AG04449 (cell line): ENCODE measurements around the gene ZNF182.

Experiments used
- CTCF ChIA-PET: fragments of 350-600 bp; formaldehyde crosslinking; extraction: SDS; loops from one replicate; lab custom pipeline; 2021; ENCODE audit warnings: antibody characterized with exemption; lab: Yijun Ruan, JAX
- POLR2A ChIA-PET: fragments of 400-600, 350-600 bp; formaldehyde crosslinking; extraction: SDS; loops from one replicate; lab custom pipeline; 2020; ENCODE audit warnings: antibody characterized with exemption, inconsistent platforms; lab: Yijun Ruan, JAX
- DNase-seq: peaks from one replicate; pipeline ENCODE4 v3.0.0-alpha.2; 2010; ENCODE audit warnings: low read depth, low spot score
- H3K4me3 ChIP-seq: 2 replicates; pipeline ENCODE4 v1.5.1; 2011; ENCODE audit warnings: low read depth, mild to moderate bottlenecking, control low read depth, low read length
- TF ChIP-seq, protein P1 (sequence below): IDR thresholded peaks from one replicate; pipeline ENCODE4 v1.5.1; 2011; ENCODE audit warnings: mild to moderate bottlenecking, moderate library complexity, low read length, control low read depth, inconsistent platforms; ENCODE audit not compliant: insufficient read depth; ENCODE audit errors: missing control alignments

ZNF182 gene

DNA sequence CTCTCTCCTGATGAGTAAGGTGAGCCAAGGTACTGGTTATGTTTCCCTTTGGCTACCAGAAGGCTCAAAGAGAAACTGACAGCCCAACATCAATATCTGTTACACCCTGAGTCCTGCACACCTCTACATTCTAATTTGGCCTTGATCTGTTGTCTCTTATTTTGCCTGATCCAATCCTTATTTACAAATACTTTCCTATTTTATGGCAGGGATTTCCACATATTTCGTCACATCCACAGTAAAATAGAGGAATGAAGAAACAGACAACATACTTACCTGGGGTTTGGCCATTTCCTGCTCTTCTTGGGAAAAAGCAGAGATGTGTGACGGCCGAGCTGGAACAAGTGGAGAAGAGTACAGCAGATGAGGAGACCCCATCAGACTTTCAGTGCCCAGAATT lies 1.5 kb downstream of the ZNF182 start:
- TF ChIP-seq, protein P1, sequence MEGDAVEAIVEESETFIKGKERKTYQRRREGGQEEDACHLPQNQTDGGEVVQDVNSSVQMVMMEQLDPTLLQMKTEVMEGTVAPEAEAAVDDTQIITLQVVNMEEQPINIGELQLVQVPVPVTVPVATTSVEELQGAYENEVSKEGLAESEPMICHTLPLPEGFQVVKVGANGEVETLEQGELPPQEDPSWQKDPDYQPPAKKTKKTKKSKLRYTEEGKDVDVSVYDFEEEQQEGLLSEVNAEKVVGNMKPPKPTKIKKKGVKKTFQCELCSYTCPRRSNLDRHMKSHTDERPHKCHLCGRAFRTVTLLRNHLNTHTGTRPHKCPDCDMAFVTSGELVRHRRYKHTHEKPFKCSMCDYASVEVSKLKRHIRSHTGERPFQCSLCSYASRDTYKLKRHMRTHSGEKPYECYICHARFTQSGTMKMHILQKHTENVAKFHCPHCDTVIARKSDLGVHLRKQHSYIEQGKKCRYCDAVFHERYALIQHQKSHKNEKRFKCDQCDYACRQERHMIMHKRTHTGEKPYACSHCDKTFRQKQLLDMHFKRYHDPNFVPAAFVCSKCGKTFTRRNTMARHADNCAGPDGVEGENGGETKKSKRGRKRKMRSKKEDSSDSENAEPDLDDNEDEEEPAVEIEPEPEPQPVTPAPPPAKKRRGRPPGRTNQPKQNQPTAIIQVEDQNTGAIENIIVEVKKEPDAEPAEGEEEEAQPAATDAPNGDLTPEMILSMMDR, result no peak
- DNase-seq, result no peak
- CTCF ChIA-PET, result no interaction called here
- no peak overlapping the region for H3K4me3 ChIP-seq
- POLR2A ChIA-PET, result no interaction called here

DNA sequence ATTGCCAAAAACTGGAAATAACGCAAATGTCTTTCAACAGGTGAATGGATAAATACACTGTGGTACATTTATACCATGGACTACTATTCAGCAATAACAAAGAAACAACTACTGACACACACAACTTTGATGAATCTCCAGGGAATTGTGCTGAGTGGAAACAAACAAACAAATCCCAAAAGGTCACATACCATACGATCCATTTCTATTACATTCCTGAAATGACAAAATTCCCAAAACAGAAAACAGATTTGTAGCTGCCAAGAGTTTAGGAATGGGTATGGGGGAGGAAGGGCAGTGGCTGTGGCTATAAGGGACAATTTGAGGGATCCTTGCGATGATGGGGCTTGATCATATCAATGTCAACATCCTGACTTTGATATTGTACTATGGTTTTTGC lies 2.5 kb downstream of the ZNF182 start:
- ChIA-PET POLR2A (no interaction called here), CTCF (no interaction called here)
- no peak for DNase-seq
- H3K4me3 ChIP-seq, result no peak overlapping the region
- TF ChIP-seq, protein P1, result no peak

DNA sequence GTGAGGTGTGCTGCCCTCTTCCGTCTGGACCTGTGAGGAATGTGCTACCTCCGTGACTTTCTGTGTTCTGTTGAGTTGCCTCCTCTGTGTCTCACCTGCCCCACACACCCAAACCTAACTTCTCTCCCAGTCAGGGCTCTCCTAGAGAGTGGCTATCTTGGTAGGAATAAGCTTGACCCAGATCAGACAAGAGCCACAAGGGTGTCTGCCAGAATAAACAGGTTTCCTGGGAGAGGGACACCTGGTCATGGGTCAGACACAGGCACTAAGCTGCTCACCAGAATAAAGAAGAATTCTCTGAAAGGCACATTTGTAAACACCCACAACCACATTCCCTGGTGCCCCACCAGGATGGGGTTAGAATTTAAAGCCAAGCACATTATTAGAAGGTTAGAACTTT lies 11.1 kb downstream of the ZNF182 start:
- DNase-seq, result no peak
- ChIA-PET CTCF (no interaction called here), POLR2A (no interaction called here)
- TF ChIP-seq, protein P1, result no peak
- no peak overlapping the region for H3K4me3 ChIP-seq

DNA sequence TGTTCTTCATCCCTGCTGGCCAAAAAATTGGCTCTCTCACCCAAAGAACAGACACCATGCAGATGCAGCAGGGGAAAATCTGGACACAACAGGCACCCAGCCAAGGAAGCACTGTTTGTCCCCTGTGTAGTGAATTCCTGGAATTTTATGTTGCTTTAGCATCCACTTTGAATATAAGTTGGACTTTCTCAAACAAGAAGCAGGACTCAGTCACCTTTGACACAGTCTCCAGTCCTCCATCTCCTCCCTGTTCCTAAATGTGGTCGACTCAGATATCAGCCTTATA lies 11.8 kb downstream of the ZNF182 start:
- no peak for DNase-seq
- ChIA-PET POLR2A (no interaction called here), CTCF (no interaction called here)
- TF ChIP-seq, protein P1, result no peak
- no peak overlapping the region for H3K4me3 ChIP-seq

DNA sequence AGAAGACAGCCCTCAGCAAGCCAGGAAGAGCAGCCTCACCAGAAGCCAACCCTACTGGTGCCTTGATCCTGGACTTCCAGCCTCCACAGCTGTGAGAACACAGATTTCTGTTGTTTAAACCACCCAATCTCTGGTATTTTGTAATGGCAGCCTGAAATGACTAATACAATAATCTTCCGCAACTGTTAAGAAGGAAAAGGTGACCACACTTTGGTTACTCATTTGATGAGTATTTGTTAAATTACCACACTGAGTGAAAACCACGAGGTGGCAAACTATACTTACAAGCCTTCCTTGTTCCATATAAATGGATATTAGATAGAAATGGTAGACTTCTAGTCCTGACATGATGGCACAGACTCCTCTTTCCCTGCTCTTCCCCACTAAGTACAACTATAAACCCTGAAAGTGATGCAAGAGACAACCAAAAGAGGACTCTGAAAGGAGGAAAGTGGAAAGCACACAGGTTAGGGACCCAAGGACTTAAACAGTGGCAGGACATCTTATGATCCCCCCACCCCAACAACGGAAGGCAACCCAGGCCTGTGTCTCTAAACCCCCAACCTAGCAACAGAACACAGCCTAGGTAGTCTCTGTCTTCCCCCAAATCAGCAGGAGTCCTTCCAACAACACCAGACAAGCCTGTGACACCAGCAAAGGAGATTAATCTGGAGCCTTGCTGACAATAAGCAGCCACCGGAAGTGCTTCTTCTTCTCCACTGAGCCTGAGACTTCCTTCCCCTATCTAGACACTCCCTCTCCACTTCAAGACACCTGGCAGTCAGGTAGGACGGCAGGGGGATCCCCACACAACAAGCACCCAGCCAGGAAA lies 12.3 kb downstream of the ZNF182 start:
- no peak for DNase-seq
- POLR2A ChIA-PET, result no interaction called here
- TF ChIP-seq, protein P1, result no peak
- H3K4me3 ChIP-seq, result no peak overlapping the region
- CTCF ChIA-PET, result no interaction called here

DNA sequence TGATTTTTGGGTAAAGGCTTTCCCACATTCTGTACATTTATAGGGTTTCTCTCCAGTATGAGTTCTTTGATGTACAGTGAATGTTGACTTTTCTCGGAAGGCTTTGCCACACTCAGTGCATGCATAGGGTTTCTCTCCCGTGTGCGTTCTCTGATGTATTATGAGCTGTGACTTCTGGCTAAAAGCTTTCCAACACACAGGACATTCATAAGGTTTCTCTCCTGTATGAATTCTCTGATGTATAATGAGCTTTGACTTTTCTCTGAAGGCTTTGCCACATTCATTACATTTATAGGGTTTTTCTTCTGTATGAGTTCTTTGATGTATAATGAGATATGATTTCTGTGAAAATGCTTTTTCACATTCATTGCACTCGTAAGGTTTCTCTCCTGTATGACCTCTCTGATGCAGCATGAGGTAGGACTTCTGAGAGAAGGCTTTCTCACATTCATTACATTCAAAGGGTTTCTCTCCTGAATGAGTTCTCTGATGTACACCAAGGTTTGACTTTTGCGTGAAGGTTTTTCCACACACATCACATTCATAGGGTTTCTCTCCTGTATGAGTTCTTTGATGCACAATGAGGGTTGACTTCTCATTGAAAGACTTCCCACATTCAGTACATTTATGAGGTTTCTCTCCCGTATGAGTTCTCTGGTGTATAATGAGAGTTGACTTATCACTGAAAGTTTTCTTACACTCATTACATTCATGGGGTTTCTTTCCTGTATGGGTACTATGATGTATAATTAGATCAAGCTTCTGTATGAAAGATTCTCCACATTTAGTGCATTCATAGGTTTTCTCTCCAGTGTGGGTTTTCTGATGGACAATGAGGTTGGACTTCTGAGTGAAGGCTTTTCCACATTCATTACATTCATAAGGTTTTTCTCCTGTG lies 27.3 kb downstream of the ZNF182 start:
- ChIA-PET POLR2A (no interaction called here), CTCF (no interaction called here)
- TF ChIP-seq, protein P1, result no peak
- DNase-seq, result no peak
- no peak overlapping the region for H3K4me3 ChIP-seq
